Measurements from ENCODE around the gene ZFAND2B.

- TF ChIP-seq REST (IDR thresholded peaks at IDR 0.05; ENCODE audit: insufficient read depth in 1 of 2, low read depth in 2 of 2, low read length in 2 of 2) (no peak), TAF1 (IDR thresholded peaks at IDR 0.05; ENCODE audit: borderline replicate concordance, insufficient read depth, low read length) (no peak)
Observed at GRCh38 chr2:219246559-219246958, 40.0 kb downstream of the ZFAND2B start.
